ENCODE results near the gene SLC2A9.

Gene SLC2A9

GRCh38 chr4:9962611-9963314 lies 58.5 kb downstream of the SLC2A9 start:
- peaks cover 0 to 3% of the 10 kb centered on the region in 2 donors for H3K4me1 Mint-ChIP-seq
- peak in 1 of 2 donors; percentile 18 for ATAC-seq (replicated peaks)
- no peak overlapping the region for H3K4me3 Mint-ChIP-seq
- no peak overlapping the region for H3K27ac Mint-ChIP-seq
- peaks cover 0 to 4% of the 10 kb centered on the region in 2 donors for H3K36me3 Mint-ChIP-seq
- H3K9me3 Mint-ChIP-seq = peaks cover 9 to 12% of the 10 kb centered on the region in 2 donors
- no peak for DNase-seq
- peaks cover 9% of the 10 kb centered on the region in 2 donors for H3K27me3 Mint-ChIP-seq

DNA sequence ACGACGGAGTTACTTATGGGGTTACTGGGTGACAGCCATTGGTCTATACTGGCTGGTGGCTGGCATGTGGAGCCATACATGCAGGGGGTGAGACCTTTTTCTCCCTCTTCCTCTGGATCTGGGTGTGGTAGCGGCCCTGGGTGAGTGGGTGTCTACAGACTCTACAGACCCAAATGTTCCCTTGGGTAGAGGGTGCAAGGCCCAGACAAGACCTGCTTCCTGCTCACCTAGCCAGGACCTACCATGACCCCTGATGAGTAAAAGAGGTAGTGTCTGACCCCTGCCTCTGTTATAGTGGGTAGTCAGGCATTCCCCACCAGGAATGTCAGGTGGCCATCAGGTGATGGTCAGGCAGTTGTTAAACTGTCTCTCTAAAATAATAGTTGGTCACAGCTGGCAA lies 66.8 kb downstream of the SLC2A9 start:
- Mint-ChIP-seq H3K27me3 (peaks cover 0 to 7% of the 10 kb centered on the region in 2 donors), H3K27ac (no peak overlapping the region), H3K36me3 (peaks cover 0 to 2% of the 10 kb centered on the region in 2 donors), H3K4me1 (no peaks in the 10 kb centered on the region), H3K9me3 (peaks cover 0 to 2% of the 10 kb centered on the region in 2 donors), H3K4me3 (no peak overlapping the region)
- ATAC-seq (replicated peaks) (no peak), DNase-seq (no peak)

- DNase-seq (no peak), ATAC-seq (replicated peaks) (no peak)
- Mint-ChIP-seq H3K9me3 (no peaks in the 10 kb centered on the region), H3K4me3 (no peak overlapping the region), H3K27me3 (peaks cover 0 to 14% of the 10 kb centered on the region in 2 donors), H3K4me1 (no peaks in the 10 kb centered on the region), H3K36me3 (peaks cover 0 to 2% of the 10 kb centered on the region in 2 donors), H3K27ac (peak overlapping the region; percentile 20)
Measured at GRCh38 chr4:9953089-9953488, 68.2 kb downstream of the SLC2A9 start.

- H3K9me3 Mint-ChIP-seq = no peaks in the 10 kb centered on the region
- ATAC-seq (replicated peaks) (no peak), DNase-seq (no peak)
- H3K4me3 Mint-ChIP-seq = no peak overlapping the region
- H3K36me3 Mint-ChIP-seq = peaks cover 0 to 2% of the 10 kb centered on the region in 2 donors
- no peaks in the 10 kb centered on the region for H3K4me1 Mint-ChIP-seq
- no peak overlapping the region for H3K27ac Mint-ChIP-seq
- H3K27me3 Mint-ChIP-seq = peaks cover 0 to 14% of the 10 kb centered on the region in 2 donors
Measured at GRCh38 chr4:9952415-9952950, 68.8 kb downstream of the SLC2A9 start.

DNA sequence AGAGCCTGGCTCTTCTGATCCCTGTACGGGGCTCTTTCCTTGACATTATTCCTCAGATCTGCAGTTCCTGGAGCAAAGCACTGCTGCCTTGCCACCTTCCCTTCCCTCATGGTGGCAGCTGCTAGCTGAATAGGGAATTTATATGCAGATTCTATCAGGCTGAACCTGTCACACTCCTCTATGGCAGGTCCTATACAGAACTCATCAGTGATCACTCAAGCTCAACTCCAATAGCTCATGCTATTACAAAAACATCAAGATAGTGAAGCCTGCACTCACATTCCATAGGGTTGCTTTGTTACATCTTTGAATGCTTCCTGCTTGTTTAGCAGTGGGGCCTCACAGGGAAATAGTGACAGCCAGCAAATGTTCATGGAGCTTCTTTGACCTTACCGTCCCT lies 71.7 kb downstream of the SLC2A9 start:
- H3K4me3 Mint-ChIP-seq = no peak overlapping the region
- ATAC-seq (replicated peaks) (no peak), DNase-seq (no peak)
- H3K36me3 Mint-ChIP-seq = no peaks in the 10 kb centered on the region
- no peaks in the 10 kb centered on the region for H3K9me3 Mint-ChIP-seq
- no peak overlapping the region for H3K27ac Mint-ChIP-seq
- peaks cover 0 to 14% of the 10 kb centered on the region in 2 donors for H3K27me3 Mint-ChIP-seq
- H3K4me1 Mint-ChIP-seq = no peaks in the 10 kb centered on the region

- Mint-ChIP-seq H3K27me3 (peaks cover 0 to 14% of the 10 kb centered on the region in 2 donors), H3K4me3 (no peak overlapping the region), H3K27ac (no peak overlapping the region), H3K9me3 (no peaks in the 10 kb centered on the region), H3K36me3 (no peaks in the 10 kb centered on the region), H3K4me1 (no peaks in the 10 kb centered on the region)
- ATAC-seq (replicated peaks) (no peak), DNase-seq (no peak)
Measured at GRCh38 chr4:9947168-9948062, 73.9 kb downstream of the SLC2A9 start.

GRCh38 chr4:9946170-9946569 lies 75.1 kb downstream of the SLC2A9 start:
- no peak overlapping the region for H3K27ac Mint-ChIP-seq

DNA sequence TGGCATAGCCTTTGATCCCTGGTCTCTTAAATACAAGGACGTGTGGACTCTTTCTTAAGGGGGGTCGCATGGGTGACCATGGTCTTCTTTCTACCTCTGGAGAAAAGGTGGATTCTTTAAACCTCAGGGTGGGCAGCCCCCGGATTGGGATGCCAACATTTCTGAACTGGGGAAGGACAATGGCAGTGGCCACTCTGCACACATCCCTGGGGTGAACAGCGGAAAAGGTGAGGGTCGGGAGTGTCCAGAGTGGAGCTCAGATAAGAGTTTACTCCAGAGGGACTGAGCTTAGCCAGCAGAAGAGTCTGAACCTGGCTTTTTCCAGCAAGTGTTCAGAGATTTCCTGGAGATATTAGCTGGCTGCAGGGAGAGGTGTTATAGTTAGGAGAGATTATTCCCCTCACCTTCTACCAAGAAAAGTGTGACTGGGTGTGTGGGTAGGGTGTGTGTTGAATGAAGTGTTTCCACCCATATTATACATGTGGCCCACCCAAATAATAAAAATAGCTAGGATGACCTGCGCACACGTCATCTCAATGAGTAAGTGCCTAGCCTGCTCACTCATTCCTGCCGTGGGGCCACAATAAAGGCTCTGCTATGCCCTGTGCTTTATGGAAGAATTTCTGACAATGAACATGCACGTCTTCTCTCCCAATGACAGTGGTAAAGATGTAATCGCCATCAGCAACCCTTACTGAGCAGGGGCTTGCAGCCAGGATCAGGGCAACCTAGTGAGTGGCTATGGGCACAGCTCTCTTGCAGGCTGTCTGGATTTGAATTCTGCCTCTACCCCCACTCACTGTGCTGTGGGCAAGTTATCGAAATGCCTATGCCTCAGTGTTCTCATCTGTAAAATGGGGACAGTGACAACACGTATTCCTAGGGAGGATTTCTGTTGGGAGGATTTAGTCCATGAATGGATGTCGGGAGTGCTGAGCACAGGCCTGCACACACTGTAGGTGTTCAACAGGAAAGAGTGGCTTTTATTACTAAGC lies 76.6 kb downstream of the SLC2A9 start:
- ATAC-seq (replicated peaks) (no peak), DNase-seq (no peak)
- H3K4me1 Mint-ChIP-seq = no peaks in the 10 kb centered on the region
- H3K9me3 Mint-ChIP-seq = no peaks in the 10 kb centered on the region
- no peaks in the 10 kb centered on the region for H3K36me3 Mint-ChIP-seq
- no peak overlapping the region for H3K4me3 Mint-ChIP-seq
- H3K27me3 Mint-ChIP-seq = peaks cover 0 to 10% of the 10 kb centered on the region in 2 donors
- H3K27ac Mint-ChIP-seq = no peak overlapping the region

More at GRCh38 chr4:9946170-9946569, 75.1 kb downstream of the SLC2A9 start:
- no peaks in the 10 kb centered on the region for H3K36me3 Mint-ChIP-seq
- H3K4me3 Mint-ChIP-seq = no peak overlapping the region
- ATAC-seq (replicated peaks) (no peak), DNase-seq (no peak)
- H3K4me1 Mint-ChIP-seq = no peaks in the 10 kb centered on the region
- no peaks in the 10 kb centered on the region for H3K9me3 Mint-ChIP-seq
- H3K27me3 Mint-ChIP-seq = peaks cover 0 to 14% of the 10 kb centered on the region in 2 donors

GRCh38 chr4:9943761-9944160 lies 77.5 kb downstream of the SLC2A9 start:
- Mint-ChIP-seq H3K9me3 (no peaks in the 10 kb centered on the region), H3K27ac (no peak overlapping the region), H3K27me3 (peaks cover 0 to 3% of the 10 kb centered on the region in 2 donors), H3K4me1 (no peaks in the 10 kb centered on the region), H3K36me3 (no peaks in the 10 kb centered on the region), H3K4me3 (no peak overlapping the region)
- ATAC-seq (replicated peaks) = no peak
- no peak for DNase-seq

GRCh38 chr4:9942921-9943600 lies 78.2 kb downstream of the SLC2A9 start:
- DNase-seq = no peak
- no peak for ATAC-seq (replicated peaks)
- H3K4me3 Mint-ChIP-seq = no peak overlapping the region
- H3K9me3 Mint-ChIP-seq = no peaks in the 10 kb centered on the region
- no peak overlapping the region for H3K27ac Mint-ChIP-seq
- H3K27me3 Mint-ChIP-seq = no peaks in the 10 kb centered on the region
- no peaks in the 10 kb centered on the region for H3K4me1 Mint-ChIP-seq
- H3K36me3 Mint-ChIP-seq = no peaks in the 10 kb centered on the region

DNA sequence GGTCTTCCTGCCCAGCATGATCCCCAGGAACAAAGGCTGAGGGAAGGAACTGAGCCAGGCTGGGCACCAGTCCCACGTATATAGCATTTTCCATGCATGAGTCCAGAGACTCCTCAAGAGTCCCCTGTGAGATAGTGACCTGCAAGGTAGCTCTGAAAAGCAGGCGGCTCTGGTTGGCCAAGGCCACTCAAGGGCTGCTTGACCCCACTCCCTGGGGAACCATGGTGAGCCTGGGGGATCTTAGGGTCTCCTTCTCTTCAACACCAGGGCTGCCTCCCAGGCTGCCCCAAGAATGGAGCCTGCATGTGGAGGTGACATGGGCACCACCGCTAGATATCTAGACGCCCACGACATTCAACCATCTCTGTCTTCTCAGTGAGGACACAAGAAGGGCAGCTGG lies 79.2 kb downstream of the SLC2A9 start:
- Mint-ChIP-seq H3K4me1 (no peaks in the 10 kb centered on the region), H3K27ac (no peak overlapping the region), H3K27me3 (no peaks in the 10 kb centered on the region), H3K36me3 (no peaks in the 10 kb centered on the region), H3K4me3 (no peak overlapping the region), H3K9me3 (no peaks in the 10 kb centered on the region)
- DNase-seq (no peak), ATAC-seq (replicated peaks) (no peak)

DNA sequence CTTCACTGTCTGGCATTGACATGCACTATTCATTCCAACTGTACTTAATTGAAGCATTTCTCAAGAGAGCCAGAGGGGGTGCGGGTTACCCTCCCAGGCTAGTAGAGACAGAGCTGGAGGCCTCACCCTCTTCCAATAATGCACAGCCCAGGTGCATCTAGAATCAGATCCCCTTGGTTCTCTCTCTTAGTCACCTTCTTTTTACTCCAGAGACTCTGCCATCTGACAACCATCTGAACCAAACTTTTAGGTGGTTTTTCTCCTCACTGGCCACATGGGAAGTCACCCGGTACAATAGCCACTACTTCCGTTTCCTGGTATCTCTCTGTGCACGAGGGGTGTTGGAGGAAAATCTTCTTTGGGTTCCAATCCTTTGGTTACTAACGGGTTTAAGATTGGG lies 81.3 kb downstream of the SLC2A9 start:
- H3K36me3 Mint-ChIP-seq = no peaks in the 10 kb centered on the region

GRCh38 chr4:9938933-9939332 lies 82.4 kb downstream of the SLC2A9 start:
- DNase-seq = no peak
- ATAC-seq (replicated peaks) = no peak
- no peaks in the 10 kb centered on the region for H3K27me3 Mint-ChIP-seq
- H3K36me3 Mint-ChIP-seq = no peaks in the 10 kb centered on the region
- no peaks in the 10 kb centered on the region for H3K9me3 Mint-ChIP-seq
- H3K27ac Mint-ChIP-seq = no peak overlapping the region
- peaks cover 0 to 4% of the 10 kb centered on the region in 2 donors for H3K4me1 Mint-ChIP-seq
- no peak overlapping the region for H3K4me3 Mint-ChIP-seq

More for the DNA sequence above, 81.3 kb downstream of the SLC2A9 start:
- Mint-ChIP-seq H3K4me3 (no peak overlapping the region), H3K27me3 (no peaks in the 10 kb centered on the region), H3K27ac (no peak overlapping the region), H3K9me3 (no peaks in the 10 kb centered on the region), H3K4me1 (peaks cover 0 to 4% of the 10 kb centered on the region in 2 donors)
- no peak for DNase-seq
- no peak for ATAC-seq (replicated peaks)
